Activated B cell treated with CpG ODN at 0.5 μM for 24 hours (primary cell): Measurements from ENCODE around the gene GNG4. TPM values are rescaled to one million over a fixed set of nuclear protein-coding genes. Genes with fewer than 3 reads are reported as not detected.
"Not testable (repeated sequence)": the region's sequence is repeated elsewhere in the genome, so short reads cannot be mapped to it uniquely, and the experiment has no call there.

Experiments used
- ATAC-seq: fragments of 200-7000 bp; cut with Tn5 transposase; one replicate; pipeline ENCODE4 v1.10.0; 2021; ENCODE audit warnings: low read depth, mild to moderate bottlenecking, moderate library complexity
- CTCF ChIA-PET: fragments of 350-600 bp; sonication (Branson Sonifier 250); formaldehyde crosslinking; loops from one replicate; lab custom pipeline; 2021; ENCODE audit warnings: antibody characterized with exemption; lab: Charles Lee
- POLR2A ChIA-PET: fragments of 350-600 bp; sonication (Branson Sonifier 250); formaldehyde crosslinking; loops from one replicate; lab custom pipeline; 2021; ENCODE audit warnings: antibody characterized with exemption; lab: Charles Lee
- DNase-seq: peaks from one replicate; pipeline ENCODE4 v3.0.0; 2022
- H3K27ac Mint-ChIP-seq: one replicate; pipeline ENCODE4 v1.8.0; 2020; ENCODE audit warnings: mixed read lengths
- H3K27me3 Mint-ChIP-seq: one replicate; pipeline ENCODE4 v1.8.0; 2021; ENCODE audit warnings: mixed read lengths
- H3K36me3 Mint-ChIP-seq: one replicate; pipeline ENCODE4 v1.8.0; 2021; ENCODE audit warnings: low read depth, mixed read lengths
- H3K4me1 Mint-ChIP-seq: one replicate; pipeline ENCODE4 v1.8.0; 2021; ENCODE audit warnings: mixed read lengths
- H3K4me3 Mint-ChIP-seq: one replicate; pipeline ENCODE4 v1.8.0; 2020; ENCODE audit warnings: mild to moderate bottlenecking, mixed read lengths
- H3K9me3 Mint-ChIP-seq: one replicate; pipeline ENCODE4 v1.8.0; 2020; ENCODE audit warnings: mixed read lengths
- intact Hi-C: fragments of 100-400 bp; cut with micrococcal nuclease; formaldehyde crosslinking; loops from one replicate; pipeline ENCODE4 v1.15.1; 2024
- total RNA-seq: library from RNA; stranded (reverse); gene quantifications from 2 replicates; pipeline ENCODE4 v1.2.3, GENCODE V29; 2022
- TF ChIP-seq, protein P1 (sequence below): fragments of 200-600 bp; IDR thresholded peaks from one replicate; pipeline ENCODE4 v1.8.0; 2022; ENCODE audit warnings: antibody characterized with exemption, mild to moderate bottlenecking

The GNG4 gene
- total RNA-seq, 1 donor from 2014 or later = 2.2 TPM

DNA sequence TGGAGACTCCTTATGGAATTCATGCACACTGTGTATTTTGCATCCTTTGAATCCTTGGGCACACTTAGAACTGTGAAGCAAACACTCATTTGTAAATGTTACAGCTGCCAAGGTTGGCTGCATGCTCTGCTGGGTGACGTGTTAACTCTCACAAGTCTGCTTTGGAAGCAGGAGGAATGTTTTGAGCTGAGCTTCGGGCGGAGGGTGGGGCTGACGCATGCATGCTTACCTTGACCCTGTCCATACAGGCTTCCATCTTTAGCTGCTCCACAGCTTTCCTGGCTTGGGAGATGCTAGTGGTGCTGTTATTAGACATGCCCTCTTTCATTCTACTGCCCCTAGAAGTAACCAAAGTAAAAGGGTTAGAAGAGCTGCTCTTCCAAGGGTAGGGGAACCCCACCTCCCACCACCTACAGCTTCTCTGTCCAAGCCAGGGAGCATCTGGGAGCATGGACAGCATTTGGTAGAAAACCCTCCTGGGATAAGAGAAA is 66.0 kb downstream of the GNG4 start:
- Mint-ChIP-seq H3K4me1 (no peaks in the 10 kb centered on the region), H3K27me3 (peaks cover 14% of the 10 kb centered on the region), H3K9me3 (peaks cover 12% of the 10 kb centered on the region), H3K36me3 (no peaks in the 10 kb centered on the region), H3K4me3 (no peak overlapping the region), H3K27ac (no peak overlapping the region)
- DNase-seq (no peak), ATAC-seq (no peak)
- intact Hi-C loops = no loop called here
- TF ChIP-seq, protein P1, sequence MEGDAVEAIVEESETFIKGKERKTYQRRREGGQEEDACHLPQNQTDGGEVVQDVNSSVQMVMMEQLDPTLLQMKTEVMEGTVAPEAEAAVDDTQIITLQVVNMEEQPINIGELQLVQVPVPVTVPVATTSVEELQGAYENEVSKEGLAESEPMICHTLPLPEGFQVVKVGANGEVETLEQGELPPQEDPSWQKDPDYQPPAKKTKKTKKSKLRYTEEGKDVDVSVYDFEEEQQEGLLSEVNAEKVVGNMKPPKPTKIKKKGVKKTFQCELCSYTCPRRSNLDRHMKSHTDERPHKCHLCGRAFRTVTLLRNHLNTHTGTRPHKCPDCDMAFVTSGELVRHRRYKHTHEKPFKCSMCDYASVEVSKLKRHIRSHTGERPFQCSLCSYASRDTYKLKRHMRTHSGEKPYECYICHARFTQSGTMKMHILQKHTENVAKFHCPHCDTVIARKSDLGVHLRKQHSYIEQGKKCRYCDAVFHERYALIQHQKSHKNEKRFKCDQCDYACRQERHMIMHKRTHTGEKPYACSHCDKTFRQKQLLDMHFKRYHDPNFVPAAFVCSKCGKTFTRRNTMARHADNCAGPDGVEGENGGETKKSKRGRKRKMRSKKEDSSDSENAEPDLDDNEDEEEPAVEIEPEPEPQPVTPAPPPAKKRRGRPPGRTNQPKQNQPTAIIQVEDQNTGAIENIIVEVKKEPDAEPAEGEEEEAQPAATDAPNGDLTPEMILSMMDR = no peak
- ChIA-PET POLR2A (no interaction called here), CTCF (no interaction called here)

DNA sequence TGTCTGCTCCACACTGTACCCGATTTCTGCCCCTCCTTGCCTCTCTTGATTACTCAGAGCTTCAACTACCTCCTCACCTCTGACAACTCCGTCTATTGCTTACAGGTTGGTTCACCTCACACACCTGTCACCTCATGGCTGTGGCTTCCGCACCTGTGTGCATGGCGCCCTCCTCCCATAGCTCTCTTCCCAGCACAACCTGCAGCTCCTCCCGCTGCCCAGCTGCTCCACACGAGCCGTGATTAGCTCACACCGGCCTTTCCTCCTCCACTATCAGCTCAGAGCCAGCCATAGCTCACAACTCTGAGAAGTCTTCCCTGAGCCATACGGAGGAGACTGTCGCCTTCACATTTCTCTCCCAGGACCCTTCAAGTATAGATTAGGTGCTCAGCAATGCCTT is 67.5 kb downstream of the GNG4 start:
- DNase-seq (no peak), ATAC-seq (no peak)
- H3K4me1 Mint-ChIP-seq = no peaks in the 10 kb centered on the region
- intact Hi-C loops = no loop called here
- peaks cover 7% of the 10 kb centered on the region for H3K9me3 Mint-ChIP-seq
- H3K27ac Mint-ChIP-seq = no peak overlapping the region
- ChIA-PET POLR2A (no interaction called here), CTCF (no interaction called here)
- TF ChIP-seq, protein P1 = no peak
- H3K4me3 Mint-ChIP-seq = no peak overlapping the region
- H3K27me3 Mint-ChIP-seq = peaks cover 14% of the 10 kb centered on the region
- no peaks in the 10 kb centered on the region for H3K36me3 Mint-ChIP-seq

DNA sequence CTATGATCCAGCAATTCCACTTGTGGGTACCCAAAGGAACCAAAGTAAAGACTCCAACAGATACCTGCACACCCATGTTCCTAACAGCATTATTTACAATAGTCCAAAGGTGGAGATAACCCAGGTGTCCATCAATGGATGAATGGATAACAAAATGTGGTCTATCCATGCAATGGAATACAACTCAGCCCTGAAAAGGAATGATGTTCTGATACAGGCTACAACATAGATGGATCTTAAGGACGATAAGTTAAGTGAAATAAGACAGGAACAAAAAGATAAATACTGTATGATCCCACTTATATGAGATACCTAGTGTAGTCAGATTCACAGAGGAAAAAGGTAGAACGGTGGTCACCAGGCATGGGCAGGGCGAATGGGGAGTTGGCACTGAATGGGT is 69.7 kb downstream of the GNG4 start:
- no peaks in the 10 kb centered on the region for H3K36me3 Mint-ChIP-seq
- no peak overlapping the region for H3K4me3 Mint-ChIP-seq
- ChIA-PET CTCF (no interaction called here), POLR2A (no interaction called here)
- H3K27ac Mint-ChIP-seq = no peak overlapping the region
- intact Hi-C loops = no loop called here
- peaks cover 2% of the 10 kb centered on the region for H3K9me3 Mint-ChIP-seq
- DNase-seq = no peak
- H3K27me3 Mint-ChIP-seq = peaks cover 7% of the 10 kb centered on the region
- H3K4me1 Mint-ChIP-seq = no peaks in the 10 kb centered on the region
- ATAC-seq = no peak
- TF ChIP-seq, protein P1 = no peak

DNA sequence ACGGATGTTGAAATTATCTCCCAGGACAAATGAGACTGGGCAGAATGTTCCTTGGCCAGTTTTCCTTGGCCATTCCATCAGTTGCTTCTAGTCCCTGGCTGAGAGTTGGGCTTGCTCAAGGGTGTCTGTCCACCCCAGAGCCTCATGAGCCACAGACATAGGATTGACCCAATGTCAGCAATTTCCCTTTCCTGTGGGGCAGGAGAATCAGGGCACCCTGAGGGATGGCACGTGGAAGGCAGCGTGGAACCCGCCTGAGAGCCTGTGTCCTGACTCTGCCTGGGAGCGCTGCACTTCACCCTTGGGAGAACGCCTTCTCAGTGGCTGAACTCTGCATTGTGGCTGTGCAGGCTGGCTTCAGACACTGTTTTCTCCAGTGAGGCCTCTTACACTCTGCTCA is 74.0 kb downstream of the GNG4 start:
- H3K4me1 Mint-ChIP-seq = no peaks in the 10 kb centered on the region
- CTCF ChIA-PET = no interaction called here
- intact Hi-C loops = no loop called here
- no peak overlapping the region for H3K27ac Mint-ChIP-seq
- DNase-seq = no peak
- H3K36me3 Mint-ChIP-seq = no peaks in the 10 kb centered on the region
- TF ChIP-seq, protein P1 = no peak
- POLR2A ChIA-PET = no interaction called here
- no peak overlapping the region for H3K4me3 Mint-ChIP-seq
- H3K27me3 Mint-ChIP-seq = no peaks in the 10 kb centered on the region
- no peaks in the 10 kb centered on the region for H3K9me3 Mint-ChIP-seq
- ATAC-seq = no peak

DNA sequence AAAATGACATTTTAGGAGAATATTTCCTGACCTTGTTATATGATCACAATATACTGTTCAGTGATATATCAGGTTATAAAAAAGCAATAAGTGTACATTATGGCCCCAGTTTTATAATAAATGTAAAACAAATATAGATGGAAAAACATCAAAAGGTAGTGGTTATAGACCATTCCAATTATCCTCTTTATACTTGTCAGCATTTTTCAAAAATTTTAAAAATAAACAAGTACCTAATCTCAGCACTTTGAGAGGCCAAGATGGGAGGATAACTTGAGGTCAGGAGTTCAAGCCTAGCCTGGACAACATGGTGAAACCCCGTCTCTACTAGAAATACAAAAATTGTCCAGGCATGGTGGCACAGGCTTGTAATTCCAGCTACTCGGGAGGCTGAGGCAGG is 75.7 kb downstream of the GNG4 start:
- DNase-seq (no peak), ATAC-seq (no peak)
- Mint-ChIP-seq H3K27me3 (no peaks in the 10 kb centered on the region), H3K4me1 (no peaks in the 10 kb centered on the region), H3K4me3 (no peak overlapping the region), H3K27ac (no peak overlapping the region), H3K9me3 (no peaks in the 10 kb centered on the region), H3K36me3 (no peaks in the 10 kb centered on the region)
- intact Hi-C loops = no loop called here
- TF ChIP-seq, protein P1 = no peak
- CTCF ChIA-PET = no interaction called here
- POLR2A ChIA-PET = no interaction called here

DNA sequence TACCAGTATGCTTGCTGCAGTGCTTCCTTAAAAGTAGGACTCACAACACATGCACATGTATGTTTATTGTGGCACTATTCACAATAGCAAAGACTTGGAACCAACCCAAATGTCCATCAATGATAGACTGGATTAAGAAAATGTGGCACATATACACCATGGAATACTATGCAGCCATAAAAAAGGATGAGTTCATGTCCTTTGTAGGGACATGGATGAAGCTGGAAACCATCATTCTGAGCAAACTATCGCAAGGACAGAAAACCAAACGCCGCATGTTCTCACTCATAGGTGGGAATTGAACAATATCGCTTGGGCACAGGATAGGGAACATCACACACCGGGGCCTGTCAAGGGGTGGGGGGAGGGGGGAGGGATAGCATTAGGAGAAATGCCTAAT is 76.6 kb downstream of the GNG4 start:
- intact Hi-C loops, POLR2A ChIA-PET, H3K4me3 Mint-ChIP-seq, ATAC-seq, CTCF ChIA-PET, DNase-seq, H3K27ac Mint-ChIP-seq, H3K36me3 Mint-ChIP-seq, H3K9me3 Mint-ChIP-seq, H3K27me3 Mint-ChIP-seq, H3K4me1 Mint-ChIP-seq: not testable (repeated sequence)
